Kidney tubule cell (primary cell): ENCODE data around the gene SPEM2.
A peak's percentile ranks its signal among the peaks of the same experiment; 100 is the strongest.
"Not testable (repeated sequence)": the region's sequence is repeated elsewhere in the genome, so short reads cannot be mapped to it uniquely, and the experiment has no call there.

Source experiments
- DNase-seq: peaks from one replicate; pipeline ENCODE4 v3.0.0-alpha.2; 2018; ENCODE audit warnings: low spot score

Gene SPEM2

DNA sequence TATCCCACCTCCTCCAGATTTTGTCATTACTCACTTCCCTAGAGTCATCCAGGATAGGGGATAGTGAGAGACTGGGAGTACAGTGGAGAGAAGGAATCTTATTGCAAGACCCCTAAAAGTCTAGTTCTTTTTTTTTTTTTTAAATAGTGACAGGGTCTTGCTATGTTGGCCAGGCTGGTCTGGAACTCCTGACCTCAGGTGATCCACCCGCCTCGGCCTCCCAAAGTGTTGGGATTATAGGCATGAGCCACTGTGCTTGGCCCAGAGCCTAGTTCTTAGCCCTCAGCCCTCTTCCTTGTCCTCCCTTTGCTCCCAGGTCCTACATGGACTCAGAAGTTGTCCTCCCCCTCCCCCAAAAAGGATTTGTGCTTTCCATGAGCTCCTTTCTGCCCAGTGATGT, 16.7 kb downstream of the SPEM2 start:
- no peak for DNase-seq

DNA sequence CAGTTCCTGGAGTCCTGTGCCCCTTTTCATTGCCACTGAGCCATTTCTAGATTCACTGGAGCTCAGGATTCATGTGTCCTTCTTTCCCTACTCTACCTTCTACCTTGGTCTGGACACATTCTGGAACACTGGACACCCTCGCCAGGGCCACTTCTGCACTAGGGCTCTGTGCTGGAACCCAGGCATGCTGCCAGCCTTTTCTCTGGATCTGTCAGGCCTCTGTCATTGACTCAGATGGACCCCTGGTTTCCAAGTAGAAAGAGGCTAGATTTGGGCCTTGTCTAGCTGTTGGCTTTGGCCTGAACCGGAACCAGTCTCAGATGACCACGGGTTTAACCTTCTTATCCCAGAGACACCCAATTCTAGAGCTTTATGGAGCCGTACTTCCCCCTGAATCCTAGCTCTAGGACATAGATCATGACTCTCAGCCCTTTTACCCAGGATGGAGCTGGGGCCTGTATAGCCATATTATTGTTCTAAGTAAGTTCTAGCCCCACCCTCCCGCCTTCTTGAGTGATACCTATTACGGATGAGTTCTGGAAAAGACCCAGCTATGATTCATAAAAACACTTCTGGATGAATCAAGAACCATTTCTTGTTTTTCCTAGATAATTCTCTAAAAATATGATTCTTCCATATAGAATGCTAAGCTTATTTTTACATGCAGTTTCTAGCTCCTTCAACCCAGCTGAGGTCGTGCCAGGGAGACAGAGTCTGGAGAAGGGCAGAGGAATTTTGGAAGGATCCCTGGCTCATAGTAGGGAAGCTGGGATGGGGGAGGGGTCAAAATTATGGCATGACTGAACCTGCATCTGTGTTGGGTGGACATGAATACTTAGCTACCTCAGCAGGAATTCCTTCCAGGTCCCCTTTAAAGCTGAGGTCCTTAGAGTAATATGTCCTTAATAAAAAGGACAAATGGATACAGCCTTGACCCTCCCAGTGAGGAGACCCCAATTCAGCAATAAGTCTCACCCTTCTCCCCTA, 18.4 kb downstream of the SPEM2 start:
- DNase-seq: peak; percentile 45

DNA sequence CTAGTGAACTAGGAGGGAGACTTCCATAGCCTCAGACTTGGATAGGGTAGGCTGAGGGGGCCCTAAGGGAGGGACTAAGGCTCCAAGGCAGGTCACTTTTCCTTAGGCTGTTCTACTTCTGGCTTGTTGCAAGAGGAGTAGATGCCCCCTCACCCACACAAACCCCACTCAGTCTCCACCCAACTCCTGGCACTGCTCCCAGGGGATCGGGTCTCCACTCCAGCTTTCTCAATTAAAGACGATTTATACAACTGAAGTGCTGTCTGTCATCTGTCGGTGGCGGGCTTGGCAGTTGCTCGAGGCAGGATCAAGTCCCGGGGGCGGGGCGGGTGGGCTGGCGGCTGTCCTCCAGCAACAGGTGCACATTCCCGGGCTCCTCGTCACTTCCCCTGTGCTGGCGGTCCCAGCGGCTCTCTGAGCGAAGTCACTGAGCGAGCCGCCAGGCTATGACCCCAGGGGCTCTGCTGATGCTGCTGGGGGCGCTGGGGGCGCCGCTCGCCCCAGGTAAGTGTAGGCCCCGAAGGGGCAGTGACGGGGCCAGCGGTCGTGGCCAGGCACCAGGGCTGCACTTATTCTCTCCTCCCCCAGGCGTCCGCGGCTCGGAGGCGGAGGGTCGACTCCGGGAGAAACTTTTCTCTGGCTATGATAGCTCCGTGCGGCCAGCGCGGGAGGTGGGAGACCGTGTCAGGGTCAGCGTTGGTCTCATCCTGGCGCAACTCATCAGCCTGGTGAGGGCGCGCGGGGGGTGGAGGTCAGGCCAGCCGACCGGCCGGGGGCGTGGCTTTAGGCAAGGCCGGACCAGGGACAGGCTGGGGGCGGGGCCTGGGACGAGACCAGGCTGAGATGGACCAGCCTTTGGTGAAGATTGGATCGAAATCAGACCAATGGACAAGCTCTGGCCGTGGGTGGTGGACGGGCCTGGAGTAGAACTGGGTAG, 19.5 kb downstream of the SPEM2 start, which contains the start of gene CHRNB1:
Gene CHRNB1 (plus strand): TSS at position 380 of the 937 bp plus-strand sequence. CDS start 67 bp downstream, at position 447.
- peak; percentile 78 for DNase-seq

DNA sequence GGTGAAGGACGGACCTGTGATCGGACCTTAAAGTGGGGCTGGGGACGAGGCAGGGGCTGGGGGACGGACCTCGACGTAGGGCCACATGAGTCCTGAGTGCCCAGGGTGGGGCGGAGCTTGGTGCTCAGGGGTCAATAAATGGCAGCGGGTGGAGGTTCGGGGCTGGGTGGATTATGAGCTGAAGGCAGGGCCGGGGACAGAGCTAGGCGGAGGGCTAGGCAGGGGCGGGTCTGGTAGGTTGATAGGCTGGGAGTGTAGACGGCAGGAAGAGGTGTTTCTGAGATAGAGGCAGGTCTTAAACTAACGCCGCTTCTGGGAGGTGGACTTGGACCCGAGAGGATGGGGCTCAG, 20.2 kb downstream of the SPEM2 start:
- peak; percentile 68 for DNase-seq

DNA sequence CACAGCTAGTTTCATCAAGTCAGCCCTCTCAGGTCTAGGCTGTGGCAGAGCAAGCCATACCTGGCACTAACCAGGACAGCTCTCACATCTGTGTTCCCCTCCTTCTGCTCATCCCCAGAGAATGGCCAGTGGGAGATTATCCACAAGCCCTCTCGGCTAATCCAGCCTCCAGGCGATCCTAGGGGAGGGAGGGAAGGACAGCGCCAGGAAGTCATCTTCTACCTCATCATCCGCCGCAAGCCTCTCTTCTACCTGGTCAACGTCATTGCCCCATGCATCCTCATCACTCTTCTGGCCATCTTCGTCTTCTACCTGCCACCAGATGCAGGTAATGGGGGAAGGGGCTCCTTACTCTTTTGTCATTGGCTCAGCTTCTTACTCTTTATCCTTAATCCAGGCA, 23.0 kb downstream of the SPEM2 start:
- no peak for DNase-seq

DNA sequence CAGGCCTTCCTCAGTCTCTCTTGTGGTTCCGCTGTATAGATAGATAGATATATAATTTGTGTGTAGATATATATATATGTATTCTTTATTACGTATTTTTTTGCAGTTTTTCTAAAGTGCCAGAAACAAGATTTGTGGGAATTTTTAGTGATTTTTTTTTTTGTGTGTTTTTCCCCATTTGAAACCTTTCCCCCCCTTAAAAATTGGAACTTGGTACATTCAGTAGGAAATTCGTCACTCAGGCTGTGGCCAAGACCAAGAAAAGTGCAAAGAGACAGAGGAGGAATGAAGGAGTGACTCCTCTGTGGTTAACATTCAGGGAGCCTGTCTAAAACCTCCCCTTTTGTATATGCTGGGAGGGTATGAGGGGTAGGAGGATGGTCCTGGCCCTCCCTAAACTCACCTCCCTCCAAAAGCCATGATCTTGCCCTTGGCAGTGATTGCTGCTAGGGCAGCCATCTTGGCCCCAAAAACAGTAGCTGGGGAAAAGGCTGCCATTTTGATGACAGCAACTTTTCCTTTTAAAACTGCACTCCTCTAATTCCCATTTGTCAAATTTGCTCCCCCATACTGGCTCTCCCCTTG, 34.6 kb downstream of the SPEM2 start:
- DNase-seq: no peak

DNA sequence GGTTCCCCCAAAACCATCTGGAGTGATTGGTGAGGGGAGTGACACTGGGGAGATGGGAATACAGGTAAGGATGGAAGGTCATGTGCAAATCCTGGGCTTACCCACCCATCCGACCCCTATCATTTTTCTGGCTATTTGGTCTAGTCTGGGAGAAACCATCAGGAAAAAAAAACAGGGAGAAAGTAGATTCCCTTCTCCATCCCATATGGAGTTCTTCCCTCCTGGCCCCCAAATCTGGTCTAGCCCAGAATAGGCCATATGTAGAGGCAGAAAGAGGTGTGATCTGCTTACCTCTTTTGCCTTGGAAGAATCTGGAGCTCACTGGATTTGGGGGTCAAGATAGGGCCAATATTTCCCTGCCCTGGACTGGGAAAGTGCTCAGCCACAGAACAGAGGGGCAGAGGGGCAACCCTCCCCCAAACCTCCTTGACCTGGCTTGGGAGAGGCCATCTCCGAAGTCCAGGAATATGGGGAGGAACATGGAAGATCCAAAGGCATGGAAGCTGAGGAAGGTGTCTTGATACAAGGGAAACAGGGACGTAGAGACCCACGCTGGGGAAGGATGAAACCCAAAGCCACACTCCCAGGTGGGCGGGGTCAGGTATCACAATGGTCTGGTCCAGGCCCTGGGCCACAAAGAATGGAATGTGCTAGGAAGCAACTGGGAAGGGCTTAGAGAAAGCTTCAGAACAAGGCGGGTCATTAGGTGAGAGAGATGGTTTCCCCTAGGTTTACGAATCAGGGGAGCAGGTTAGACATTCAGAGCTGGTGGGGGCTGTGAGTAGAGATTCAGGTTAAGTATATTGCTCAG, 35.6 kb downstream of the SPEM2 start:
- DNase-seq: no peak

DNA sequence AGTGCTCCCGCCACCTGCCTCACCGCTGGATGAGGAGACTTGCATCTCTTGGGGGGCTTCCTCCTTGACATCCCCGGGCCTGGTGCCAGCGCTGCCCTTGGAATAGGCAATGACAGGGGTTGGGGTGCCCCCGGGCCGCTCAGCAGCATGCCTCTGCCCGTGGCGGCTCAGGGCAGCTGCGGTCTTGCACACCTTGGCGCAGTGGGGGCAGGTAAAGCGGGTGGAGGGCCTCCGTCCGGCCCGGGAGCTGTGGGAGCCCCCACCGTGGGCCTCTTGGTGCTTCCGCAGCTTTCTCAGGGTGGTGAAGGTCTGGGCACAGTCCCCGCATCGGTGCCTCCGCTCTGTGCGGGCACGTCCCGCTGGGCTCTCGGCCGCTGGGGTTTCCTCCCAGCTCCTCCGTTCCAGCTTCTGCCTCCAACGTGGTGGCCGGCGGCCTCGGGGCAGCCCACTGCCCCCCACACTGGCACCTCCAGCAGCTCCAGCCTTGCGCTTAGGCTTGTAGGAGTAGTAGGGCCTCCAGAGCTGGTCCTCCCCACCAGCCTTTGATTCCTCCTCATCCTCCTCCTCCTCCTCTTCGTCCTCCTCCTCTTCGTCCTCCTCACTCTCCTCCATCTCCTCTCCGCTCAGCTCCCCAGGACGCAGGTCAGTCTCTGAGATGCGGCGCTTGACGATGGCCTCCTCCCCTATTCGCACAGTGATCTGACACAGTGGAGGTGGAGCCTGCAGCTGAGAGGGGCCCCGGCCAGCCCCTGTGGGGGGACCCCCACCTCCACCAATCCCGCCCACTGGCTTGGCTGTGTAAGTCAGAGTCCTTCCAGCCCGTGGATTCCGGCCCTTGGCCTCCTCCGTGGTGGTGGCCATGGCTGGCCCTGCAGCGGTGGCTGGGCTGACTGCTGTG, 37.3 kb downstream of the SPEM2 start:
- DNase-seq: no peak

DNA sequence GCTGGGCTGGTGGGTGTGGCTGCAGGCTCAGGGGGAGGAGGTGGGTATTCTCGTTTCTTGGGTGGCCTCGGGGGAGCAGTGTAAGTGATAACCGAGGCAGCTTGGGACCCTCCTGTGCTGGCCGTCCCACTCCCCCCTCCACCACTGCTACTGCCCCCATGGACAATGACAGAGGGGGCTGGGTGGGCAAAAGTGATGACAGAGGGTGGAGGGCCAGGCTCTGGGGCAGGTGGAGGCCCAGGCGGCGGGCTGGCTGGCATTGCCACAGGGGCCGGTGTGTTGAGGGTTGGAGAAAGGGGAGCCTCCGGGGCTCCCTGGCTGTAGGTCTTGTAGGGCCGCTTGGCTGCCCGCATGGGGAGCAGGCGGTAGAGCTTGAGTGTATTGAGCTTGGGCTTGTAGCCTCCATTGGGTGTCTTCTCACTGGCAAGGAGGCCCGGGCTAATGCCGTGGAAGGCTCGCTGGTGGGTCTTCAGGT, 38.0 kb downstream of the SPEM2 start:
- no peak for DNase-seq

DNA sequence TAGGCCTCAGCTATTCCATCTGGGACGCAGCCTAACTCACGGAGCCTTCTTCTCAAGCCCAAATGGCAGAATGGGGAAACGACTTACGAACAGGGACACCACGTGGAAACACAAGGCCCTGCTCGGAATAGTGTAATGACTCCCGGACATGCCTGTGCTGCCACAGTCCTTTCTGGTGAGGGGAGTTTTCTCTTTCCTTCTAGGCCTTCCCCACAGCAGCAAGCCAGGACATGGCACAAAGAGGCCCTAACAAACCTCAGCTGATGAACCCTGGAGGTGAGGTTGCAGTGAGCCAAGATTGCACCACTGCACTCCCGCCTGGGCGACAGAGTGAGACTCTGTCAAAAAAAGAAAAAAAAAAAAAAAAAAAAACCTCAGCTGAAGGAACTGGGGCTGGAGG, 38.7 kb downstream of the SPEM2 start:
- no peak for DNase-seq

DNA sequence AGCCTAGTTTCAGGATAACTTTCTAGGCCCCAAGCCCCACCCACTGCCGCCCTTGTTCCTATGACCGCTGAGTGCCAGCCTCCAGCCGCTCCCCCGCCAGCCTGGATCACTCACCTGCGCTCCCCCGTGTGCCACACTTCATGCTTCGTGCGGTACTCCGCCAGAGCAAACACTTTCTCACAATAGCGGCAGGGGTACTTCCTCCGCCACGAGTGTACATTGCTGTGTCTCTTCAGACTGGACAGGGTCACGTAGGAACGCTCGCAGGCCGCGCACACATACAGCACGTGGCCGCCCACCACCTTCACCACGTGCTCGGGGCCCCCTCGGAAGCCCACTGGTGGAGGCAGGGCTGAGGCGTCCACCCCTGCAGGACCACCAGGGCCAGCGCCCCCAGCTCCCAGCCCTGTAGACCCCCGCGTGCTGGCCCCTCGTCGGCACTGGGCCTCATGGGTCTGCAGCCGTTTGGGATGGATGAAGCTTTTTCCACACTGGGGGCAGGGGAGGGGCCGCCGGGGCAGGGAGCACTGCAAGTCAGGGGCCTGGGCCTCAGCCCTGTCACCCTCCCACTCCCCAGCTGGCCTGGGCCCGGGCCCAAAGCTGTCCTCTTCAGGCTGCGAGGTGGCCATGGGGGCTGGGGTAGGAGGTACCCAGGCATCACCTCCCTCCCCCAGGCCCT, 40.3 kb downstream of the SPEM2 start:
- DNase-seq: no peak

DNA sequence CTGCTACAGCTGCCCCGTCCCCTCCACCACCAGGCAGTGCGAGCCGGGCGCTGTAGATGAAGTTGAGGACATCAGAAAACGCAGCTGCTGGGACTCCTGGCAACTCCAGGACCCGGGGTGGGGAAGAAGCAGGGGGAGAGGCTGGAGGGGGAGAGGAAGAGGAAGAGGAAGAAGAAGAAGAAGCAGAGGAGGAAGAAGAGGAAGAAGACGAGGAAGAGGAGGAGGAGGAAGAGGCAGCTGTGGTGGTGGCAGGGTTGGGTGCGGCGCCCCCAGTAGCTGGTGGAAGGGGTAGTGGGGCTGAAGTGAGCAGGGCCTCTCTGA, 40.9 kb downstream of the SPEM2 start:
- no peak for DNase-seq

DNA sequence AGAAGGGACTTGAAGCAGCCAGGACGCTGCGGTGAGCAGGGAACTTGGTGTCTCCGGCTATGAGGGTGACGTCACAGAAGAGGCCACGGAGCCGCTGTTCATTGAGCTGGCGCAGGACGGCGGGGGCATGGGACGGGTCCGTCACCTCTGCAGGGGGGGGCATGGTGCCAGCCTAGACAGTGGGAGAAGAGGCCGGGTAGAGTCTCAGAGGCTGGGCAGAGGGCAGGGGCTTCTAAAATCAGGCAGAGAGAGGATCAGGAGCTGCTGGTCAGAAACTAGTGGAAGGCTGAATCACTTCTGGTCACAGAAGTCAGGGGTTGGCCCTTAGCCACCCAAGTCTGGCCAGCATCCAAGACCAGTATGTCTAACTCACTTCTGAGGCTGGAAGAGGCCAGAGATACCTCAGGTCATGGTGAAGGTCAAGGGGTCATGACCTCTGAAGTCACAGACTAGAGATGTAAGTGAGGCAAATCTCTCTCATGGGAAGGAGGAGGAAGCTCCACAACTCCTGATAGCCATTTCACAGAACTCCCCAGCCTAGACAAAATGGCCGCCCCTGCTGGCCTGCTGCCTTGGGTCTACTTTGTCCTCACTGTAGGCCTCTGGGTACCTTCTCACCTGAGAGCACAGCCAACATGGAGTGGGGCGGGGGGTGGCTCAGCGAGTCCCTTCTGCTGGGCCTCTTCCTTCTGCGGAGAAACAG, 41.4 kb downstream of the SPEM2 start:
- DNase-seq: peak; percentile 64

DNA sequence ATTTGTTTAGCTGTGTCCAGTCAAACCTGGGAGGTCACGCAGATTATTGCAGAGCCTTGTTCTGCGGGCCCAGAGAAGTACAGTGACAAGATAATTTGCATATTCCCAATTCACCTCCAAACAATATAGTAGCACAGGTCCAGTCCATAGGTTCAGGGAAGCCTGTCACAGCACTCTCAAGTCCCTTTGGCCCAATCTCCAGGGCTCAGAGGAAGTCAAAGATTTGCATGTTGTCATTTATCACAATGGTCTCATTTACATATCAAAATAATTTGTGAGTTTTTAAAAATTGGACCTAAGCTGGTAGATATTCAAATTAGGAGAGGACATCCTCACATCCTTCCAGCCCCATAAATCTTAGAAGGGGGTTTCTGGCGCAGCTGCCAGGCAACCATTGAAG, 42.1 kb downstream of the SPEM2 start:
- no peak for DNase-seq

DNA sequence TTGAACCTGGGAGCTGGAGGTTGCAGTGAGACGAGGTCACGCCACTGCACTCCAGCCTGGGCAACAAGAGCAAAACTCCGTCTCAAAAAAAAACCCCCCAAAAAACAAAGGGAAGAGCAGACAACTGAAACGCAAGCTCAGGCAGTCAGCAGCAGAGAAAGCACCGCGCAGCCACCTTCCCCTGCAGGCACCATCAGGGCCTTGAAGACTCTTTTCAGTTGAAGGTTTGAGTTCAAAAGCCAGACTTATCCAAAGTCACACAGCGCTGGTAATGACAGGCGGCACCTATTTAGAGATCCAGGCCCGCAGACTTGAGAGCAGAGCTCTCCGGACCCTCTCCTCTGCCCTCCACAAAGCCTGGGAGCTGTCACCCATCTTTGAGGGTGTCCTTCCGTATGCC, 42.9 kb downstream of the SPEM2 start:
- DNase-seq: no peak

DNA sequence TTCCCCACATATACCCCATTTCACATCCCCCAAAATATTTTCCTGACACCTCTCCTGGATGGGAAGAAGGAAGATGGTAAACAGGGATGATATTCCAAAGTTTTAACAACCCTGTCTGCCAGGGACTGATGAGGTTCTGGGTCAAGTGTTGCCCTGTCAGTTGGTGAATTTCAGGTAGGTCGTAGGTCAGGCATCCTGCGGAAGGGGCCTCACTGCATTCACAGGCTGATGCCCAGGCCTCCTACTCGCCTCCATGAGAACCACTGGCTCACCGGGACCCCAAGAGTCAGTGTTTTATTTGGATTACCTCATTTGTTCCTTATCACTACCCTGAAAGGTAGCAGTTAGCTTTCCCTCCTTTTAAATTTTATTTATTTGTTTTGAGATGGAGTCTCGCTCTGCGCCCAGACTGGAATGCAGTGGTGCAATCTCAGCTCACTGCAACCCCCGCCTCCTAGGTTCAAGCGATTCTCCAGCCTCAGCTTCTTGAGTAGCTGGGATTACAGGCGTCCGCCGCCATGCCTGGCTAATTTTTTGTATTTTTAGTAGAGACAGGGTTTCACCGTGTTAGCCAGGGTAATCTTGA, 43.5 kb downstream of the SPEM2 start:
- no peak for DNase-seq

DNA sequence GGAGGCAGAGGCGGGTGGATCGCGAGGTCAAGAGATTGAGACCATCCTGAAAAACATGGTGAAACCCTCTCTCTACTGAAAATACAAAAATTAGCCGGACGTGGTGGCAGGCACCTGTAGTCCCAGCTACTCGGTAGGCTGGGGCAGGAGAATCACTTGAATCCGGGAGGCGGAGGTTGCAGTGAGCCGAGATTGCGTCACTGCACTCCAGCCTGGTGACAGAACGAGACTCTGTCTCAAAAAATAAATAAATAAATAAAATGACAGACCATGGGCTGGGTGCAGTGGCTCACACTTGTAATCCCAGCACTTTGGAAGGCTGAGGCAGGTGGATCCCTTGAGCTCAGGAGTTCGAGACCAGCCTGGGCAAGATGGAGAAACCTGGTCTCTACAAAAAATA, 44.4 kb downstream of the SPEM2 start:
- DNase-seq: not testable (repeated sequence)

DNA sequence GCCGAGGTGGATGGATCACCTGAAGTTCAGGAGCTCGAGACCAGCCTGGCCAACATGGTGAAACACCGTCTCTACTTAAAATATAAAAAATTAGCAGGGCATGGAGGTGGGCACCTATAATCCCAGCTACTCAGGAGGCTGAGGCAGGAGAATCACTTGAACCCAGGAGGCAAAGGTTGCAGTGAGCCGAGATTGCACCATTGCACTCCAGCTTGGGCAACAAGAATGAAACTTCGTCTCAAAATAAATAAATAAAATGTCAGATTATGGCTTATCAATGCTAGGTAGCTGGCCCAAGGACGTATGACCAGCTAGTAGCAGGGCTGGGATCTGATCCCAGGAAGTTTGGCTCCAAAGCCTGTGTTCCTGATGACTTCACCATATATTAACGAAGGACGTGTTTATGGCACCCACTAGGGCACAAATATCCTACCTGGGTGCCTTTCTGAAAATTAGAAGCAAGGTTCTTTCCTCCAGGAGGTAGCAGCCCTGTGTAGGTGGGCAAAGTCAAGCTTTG, 45.1 kb downstream of the SPEM2 start:
- DNase-seq: not testable (repeated sequence)

DNA sequence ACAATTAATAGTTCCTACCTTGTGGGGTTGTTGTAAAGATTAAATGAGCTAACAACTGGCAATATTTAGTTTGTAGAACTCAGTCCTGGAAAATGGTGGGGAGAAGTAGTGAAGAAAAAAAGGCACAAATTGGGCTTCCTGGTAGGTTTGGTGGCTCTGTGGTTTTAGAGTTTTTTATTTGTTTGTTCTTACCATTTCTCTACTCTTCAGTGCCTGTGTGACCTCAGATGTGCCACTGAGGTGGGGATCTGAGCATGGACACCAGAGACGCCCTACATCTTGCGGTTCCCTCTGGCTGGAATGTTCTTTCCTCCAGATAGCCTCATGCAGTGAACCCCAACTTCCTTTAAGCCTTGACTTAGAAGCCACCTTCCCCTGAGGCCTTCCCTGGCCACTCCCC, 46.3 kb downstream of the SPEM2 start:
- DNase-seq: no peak
